Stimulated activated CD8-positive, alpha-beta memory T cell treated with anti-CD3 and anti-CD28 coated beads, Interleukin-12 subunit alpha, Interleukin-12 subunit beta, amount 100 ng/mL, for 24 hours (primary cell): ENCODE measurements around the gene MAPK8.

Experiments
- DNase-seq: peaks from one replicate; pipeline ENCODE4 v3.0.0-alpha.2; 2020; ENCODE audit errors: extremely low read depth

The MAPK8 gene

DNA sequence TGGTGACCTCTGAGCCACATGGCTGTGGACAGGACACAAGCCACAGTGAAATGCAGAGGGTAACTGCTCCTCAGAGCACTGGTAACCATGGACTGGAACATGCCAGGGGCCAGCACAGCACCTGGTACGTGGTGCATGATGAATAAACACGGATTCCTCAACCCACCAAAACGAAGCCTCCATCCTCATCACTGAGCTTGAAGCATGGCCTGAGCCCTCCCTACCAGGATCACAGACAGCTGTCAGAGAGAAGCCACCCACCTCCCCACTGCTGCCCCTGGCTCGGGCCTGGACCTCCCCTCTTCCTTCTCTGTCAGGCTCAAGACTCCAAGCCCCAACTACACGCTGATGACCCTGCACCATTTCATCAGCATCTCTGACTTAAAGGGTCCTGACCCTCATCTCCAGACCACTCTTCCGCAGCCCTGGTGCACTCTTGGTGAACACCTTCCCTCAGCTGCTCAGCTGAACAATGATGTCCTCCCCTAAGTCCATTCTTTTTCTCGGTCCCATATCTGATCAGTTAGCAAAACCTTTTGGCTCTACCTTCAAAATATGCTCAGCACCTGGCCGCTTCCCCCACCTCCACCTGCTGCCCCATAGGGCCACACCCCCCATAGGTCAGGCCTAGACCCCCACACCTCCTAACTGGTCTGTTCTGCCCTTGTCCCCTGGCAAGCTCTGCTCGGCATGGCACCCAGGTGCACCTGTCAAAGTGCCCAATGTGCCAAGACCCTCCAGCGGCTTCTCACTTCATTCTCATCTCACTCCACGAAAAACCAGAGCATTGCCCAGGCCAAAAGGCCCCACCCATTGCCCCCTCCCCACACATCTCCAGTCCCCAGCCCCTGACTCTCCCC, 141.1 kb downstream of the MAPK8 start:
- no peak for DNase-seq

DNA sequence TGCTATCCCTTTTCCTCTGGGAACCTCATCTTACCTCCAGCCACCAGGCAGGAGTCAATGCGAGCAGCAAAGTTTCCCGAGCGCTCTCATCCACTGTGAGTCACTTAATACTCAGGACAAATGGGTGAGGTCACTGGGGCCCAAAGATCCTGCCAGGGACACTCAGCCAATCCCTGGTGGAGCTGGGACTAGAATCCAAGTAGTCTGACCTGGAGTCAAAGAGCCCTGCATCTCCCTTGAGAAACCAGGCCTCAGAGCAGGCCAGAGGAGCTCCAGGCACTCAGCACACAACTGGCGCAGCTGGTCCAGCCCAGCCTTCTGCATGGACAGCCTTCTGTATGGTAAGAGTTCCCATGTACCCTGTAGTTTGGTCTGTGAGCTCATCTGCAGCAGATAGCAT, 142.3 kb downstream of the MAPK8 start:
- no peak for DNase-seq

DNA sequence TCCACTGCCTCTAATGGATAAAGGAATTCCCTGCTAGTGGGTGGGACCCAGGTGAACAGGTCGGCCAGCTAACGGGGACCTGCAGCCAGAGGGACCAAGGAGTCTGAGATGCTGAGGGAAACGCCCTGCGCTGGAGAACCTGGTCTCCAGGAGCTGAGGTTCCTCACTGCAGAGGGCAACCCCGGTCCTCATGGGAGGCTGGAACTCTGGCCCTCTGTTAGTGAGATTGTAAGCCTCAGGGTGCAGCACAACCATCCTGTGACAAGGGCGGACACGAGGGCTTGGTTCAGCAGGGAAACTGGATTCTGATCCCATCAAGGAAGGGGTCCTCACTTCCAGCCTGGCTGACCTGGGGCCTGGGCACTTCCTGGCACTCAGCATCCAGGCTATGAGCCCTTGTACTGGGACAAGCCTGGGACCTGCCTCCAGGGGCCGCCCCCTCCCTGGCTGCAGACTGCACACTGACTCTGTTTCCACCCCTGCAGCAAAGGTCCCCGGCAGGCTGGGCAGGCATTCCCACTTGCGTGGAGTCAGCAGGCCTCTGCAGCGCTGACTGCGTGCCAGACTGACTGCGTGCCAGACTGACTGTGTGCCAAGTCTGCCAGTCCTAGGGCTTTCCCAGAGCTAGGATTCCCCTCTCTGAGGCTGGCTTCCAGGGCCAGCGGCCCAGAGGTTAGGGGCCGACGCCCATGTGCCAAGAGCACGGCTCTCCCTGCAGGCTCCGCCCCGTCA, 143.2 kb downstream of the MAPK8 start:
- DNase-seq = no peak

DNA sequence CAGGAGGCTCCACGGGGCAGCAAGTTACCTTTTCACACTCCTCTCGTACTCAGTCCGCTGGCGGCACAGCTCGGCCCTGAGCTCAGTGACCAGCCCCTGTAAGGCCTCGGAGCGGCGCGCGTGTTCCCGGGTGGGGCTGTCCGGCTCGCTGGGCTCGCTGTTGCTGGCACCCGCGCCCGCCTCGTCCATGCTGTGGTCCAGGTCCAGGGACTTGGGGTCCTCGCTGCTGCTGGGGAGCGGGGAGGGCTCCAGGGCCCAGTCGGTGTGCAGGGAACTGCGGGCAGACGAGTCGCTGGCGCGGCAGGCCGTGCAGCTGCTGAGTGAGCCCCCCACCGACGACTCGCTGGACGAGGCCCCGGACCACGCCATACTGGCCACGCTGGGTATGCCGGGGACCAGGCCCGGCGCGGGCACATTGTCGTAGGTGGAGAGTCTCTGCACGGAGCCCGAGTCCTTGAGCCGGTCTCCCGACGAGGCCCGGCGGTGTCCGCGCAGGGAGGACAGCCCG, 143.8 kb downstream of the MAPK8 start:
- no peak for DNase-seq

DNA sequence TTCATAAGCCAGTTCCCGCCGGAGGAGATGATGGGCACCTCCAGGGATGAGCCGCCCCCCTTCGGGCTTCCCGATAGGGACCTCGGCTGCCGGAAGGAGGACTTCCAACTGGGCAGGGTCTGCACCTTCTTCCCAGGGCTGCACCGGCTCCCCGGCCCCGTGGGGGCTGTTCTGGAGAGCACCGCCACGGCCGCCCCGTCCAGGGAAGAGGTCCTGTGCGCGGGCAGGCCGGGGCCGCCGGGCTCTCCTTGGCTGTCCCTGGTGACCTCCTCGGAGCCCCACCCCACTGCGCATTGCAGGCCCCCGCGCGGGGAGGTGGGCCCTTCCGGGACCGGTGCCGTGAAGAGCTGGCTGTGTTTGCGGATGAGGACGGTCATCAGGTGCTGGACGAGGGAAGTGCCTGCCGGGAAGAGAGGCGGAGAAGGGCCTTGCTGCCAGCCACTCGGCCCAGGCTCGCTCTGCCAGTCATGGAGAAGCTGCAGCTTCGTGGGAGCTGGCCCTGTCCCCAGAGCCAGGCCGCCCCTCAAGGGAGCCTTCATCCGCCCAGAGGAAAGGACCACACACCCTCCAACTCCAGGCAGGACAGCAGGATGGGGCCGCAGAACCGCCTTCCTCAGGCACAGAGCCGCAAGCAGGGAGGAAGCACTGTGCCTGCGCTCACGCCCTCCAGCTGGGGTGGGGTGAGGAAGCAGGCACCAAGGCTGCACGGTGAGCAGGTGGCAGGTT, 144.4 kb downstream of the MAPK8 start:
- no peak for DNase-seq

DNA sequence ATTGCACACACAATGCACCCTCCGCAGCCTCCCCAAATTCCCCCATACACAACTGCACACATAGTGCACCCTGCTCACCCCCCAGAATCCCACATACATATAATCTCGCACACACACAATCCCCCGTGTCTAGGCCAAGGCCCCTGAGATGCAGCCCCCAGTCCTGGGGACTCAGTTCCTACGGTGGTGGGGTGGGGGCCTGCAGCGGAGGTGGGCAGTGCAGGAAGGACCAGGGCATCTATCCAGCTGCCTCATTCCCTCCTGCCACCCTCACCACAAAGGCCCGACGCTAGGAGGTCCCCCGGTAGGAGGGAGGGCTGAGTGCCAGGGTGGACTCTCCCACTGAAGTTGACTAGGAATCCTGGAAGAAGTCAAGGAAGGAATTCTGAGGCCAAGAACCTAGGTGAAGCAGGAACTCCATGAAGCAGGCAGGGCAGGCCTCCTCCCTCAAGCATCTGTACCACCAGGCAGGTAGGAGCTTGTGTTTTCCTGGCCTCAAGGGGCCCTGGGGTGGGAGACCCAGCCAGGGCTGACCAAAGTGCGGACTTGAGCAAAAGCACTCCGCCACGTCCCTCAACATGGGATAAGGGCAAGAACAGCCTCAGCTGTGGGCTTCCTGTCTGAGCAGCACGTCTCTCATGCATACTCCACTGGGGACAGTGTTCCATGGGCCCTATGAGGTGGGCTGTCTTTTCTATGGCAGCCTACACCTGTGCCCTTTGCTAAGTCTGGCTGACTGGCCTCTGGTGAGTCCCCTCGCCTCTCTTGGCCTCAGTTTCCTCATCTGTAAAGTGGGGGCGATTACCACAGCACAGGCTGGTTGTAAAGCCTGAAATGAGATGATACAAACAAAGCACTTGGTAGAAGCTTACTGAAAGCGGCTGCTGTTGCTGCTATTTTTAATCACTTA, 145.7 kb downstream of the MAPK8 start:
- no peak for DNase-seq

DNA sequence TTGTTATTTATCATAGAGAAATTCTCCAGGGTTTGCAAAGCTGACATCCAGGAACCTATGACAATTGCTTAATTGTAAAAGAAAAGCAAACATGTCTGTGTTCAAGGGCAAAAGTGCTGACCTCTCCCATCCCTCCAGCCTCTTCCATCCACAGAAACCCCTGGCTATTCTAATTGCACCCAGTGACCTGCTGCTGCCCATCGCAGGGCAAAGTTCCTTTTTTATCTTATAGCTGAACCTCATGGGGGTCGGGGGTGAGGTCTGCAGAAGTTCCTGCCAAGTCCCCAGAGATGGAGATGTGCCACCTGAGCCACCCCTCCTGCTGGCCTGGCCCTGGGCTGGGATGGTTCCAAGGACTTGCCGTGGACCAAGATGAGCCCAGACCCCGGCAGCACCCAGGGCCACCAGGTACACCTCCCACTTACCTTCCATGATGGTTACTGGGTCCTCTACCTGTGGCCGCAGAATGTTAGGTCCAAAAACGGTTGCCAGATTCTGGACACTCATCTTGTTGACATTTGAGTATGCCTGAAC, 146.5 kb downstream of the MAPK8 start:
- no peak for DNase-seq

DNA sequence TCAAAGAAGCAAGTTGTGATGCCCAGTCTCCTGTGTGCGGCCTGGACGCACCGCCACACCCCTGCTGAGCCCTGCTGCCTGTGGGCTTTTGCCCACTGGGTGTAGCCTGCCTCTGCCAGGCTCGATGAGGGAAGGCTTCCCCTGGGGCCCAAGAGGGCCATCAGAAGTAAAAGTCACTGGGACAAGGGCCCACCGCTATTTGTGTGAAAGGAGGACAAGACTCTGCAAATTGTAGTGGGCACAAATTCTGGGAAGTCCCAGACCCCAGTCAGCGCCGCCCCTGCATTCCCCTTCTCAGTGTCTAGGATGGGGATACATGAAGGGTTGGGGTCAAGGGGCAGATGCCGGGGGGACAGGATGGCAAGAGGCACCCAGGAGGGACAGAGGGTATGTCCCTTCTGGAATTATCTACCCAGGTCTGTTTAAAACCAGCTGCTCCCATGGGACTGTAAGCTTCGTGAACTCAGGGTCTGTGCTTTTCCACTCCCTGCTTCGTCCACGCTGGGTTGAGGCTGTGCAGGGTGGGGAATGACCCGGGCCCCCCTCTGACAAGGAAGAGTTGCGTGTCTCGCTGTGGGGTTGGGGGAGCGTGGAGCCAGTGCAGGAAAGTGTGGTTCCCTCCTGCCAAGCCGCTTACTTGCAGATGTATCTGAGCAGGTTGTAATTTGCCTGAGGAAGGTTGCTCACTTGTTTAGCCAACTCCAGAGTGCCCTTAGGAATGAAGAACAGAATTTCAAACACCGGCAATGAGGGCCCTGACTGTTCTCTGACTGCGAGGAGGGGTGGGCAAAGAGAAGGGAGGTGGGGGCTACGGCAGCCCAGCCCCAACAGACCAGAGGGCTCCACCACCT, 147.2 kb downstream of the MAPK8 start:
- no peak for DNase-seq

DNA sequence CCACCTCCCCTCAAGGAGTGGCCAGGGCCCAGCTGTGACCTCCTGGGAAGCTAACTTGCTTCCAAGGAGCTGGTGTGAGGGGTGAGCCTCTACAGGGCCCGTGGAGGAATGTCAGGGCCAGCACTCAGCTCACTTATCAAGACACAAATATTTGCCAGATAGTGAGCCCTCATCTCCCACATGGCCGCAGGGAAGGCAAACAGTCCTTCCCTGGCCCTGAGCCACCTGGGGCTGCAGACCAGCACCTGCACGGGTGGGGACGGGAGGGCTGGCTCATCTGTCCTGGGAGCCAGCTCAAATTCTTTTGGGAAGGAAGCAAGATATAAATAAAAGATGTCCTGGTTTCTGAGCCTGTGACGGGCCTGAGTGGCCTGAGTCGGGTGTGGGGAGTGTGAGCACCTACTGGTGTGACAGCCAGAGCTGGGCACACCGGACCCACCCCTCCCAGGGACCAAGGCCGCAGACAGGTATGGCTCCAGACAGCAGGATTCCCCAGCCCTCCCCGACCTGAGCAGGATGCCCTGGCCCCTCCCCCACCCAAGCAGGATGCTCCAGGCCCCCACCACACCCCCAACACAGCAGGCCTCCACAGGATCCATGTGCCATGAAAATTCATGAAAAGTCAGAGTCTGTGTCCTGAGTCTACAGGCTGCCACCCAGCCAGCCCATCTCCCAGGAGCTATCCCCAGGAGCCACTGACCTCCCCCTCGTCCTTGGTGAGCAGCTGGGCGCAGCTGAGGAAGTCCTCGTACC, 148.0 kb downstream of the MAPK8 start:
- no peak for DNase-seq

DNA sequence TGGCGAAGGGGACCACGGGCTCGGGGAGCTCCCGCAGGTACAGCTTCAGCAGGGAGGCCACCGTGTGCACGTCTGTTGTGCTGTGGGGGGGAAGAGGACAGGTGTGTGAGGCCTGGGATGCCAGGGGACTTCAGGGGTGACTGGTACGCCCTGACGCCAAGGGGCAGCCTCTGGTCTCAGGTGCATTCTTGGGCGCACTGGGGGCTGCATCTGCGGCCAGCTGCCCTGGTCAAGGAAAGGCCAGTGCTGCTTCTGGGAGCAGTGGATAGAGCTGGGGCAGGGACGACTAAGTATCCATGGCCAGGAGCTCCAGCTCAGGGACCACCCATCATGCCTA, 148.5 kb downstream of the MAPK8 start:
- DNase-seq = no peak

DNA sequence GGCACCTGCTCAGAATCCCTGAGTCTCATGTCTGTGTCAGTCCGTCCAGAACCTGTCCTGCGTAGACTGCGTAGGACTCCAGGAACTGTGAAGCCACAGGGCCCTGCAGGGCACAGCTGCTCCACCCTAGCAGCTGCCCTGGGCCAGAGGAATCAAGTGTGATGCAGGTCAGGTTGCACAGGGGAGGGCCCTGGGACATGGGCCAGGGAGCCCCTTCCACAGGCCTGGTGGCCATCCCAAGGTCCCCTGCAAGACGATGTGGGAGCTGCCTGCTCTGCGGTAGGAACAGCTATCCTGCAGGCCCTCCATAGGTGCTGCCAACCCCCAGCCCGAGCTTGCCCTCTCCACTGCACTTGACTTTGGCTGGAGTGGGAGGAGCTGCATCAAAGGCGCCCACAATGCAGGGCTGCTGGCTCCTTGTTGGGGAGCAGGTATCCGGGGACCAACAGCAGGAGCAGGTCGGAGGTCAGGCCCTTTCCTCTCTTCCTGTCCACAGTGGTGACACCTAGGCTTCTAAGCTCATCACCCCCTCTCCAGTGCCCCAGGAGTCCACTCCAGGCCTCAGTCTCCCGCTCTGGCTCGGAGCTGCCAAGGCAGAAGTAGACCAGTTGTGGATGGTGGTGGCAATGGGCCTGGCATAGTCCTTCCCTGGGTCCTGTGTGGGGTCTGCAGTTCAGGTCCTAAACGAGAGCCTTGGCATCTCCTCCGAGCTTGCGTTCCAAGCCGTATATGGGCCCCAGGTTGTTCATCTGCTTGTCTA, 149.1 kb downstream of the MAPK8 start:
- no peak for DNase-seq

DNA sequence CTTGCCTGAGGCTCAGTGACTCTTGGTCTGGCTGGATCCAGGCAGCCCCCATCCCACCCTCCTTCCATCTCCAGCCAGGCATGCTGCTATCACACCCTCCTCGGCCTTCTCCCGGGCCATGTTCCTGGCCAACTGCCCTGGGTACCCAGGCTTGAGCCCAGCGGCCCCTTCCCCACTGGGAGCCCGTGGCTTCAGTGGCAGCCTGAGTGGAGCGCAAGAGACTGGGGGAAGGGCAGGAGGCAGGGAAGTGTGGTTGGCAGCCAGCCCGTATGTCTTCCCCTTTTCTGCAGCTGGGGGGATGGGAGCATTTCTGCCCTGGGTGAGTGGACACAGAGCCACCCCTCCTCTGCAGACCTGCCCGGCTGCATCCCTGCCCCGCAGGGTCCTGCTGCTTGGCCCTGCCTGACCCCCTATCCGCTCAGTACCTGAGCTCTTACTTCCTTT, 149.9 kb downstream of the MAPK8 start:
- DNase-seq = no peak

DNA sequence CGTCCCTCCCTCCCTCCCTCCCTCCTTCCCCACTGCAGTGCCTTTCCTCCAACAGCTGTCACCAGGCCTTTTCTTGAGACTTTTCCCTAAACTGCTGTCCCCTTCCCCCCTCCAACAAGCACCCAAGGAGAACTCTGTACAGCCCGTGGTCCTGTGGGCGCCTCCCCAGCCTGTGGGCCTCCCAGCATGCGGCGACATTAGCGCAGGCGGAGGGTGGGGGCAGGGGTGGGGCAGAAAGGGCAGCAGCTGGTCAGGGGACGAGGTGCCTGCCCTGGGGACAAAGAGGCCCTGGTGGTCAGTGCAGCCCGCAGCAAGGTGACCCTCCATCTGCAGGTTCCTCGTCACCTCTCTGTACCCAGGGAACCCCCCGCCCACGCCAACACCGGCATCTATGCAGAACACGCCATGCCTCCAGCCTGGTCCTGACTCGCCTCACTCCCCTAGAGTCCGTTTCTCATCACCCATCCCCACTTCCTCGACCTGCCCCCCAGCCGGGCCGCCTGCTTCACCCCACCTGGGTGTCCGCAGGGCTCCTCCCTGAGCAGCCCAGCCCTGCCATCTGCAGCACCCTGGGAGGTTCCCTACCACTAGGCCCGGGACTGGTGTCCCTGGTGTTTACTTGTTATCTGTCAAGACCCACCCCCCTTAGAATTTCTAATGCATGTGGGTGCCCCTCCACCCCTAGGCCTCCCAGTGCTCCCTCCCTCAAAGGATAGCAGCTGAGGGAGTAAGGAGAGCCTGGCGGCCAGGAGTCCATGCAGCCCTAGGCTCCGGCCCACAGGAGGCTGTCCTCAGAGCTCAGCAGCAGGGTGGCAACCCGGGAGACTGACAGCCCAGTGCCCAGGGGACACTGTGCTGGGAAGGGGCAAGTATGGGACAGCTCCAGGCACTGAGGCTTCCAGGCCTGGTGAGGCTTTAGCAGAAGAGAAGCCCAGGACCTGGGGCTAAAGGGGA, 150.6 kb downstream of the MAPK8 start:
- no peak for DNase-seq

DNA sequence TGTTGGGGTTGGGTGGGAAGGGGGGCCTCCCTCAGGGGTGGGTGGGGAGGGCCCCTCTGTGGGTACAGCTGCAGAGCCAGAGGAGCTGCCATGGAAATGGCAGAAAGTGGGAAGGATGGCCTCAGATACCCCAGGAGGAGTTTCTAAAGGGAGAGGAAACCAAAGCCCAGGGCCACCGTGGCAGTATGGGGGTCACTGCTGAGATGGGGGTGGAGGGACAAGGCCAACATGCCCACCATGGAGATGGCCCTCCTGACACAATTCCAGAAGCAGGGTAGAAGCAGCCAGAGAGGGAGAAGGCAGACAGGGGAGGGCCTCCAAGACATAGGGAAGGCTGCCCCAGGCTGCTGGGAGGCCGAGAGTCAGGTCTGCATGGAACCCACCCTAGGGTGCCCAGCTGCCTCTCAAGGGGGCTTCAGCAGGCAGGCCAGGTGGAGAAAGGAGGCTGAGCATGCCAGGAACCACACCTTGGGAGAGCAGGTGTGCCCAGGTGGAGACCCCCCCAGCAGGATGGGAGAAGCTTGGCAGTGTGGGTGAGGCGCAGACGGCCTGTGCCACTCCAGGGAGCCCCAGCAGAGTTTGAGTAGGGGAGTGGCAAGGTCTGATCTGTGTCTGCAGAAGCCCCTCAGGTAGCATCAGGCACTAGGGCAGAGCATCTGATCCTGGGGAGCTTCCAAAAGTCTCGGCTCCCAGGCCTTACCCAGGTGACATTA, 151.6 kb downstream of the MAPK8 start:
- DNase-seq = no peak

DNA sequence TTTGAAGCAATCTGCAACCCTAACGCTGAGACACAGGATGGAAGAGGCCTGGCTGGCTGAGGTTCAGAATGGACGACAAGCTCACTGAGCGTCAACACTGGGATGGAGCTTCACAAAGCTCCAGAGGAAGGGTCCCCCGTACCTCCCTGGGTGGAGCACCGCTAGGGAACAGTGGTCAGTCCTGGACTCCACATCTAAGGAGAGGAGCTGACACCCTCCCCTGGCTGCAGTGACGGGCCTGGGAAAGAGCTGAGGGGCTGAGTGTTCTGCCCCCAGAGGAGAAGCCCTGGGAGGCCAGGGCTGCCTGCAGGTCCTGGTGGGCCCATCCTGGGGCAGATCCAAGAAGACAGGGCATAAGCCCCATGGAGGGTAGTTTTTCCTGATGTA, 152.2 kb downstream of the MAPK8 start:
- DNase-seq = no peak

DNA sequence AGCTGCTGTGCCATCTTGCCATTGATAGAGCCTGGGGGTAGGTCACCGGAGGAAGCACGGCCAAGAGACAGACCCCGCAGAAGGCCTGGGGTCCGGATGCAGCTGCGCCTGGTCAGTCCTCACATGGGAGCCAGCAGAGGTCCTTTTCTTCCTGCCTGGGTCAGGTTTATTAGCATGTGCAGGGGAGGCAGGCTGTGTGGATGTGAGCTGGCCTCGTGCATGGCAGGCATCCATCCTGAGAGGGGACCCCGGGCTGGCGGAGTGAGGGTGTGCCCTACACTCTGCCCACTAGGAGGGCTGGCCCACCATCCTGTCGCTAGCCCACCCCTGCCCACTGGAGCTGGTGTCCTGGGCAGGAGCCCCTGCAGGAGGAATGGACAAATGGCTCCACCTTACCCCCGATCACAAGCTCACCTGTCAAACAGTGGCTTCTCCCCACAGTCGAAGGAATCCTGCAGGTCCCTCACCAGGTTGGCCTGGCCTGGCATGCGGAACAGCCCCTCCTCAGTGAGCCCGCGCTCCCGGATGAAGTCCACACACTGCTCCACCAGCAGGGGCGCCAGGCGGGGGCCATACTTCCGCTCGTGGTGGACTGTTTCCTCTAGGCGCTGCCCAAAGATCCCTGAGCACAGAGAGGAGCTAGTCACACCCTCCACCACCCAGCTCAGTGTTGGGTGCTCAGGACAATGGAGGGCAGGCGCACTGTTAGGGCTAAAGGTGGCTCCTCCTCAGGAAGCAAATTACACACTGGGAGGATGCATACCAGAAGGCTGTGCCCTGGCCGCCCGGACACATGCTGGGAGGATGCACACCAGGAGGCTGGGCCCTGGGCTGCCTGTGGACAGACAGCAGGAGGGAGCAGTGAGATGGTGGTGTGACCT, 153.0 kb downstream of the MAPK8 start:
- no peak for DNase-seq
